Activated T-cell treated with anti-CD3 and anti-CD28 coated beads, Interleukin-2, amount 50 U/mL, for 72 hours (primary cell): Measurements from ENCODE around the gene IL10RA. TPM values are rescaled to one million over a fixed set of nuclear protein-coding genes. Genes with fewer than 3 reads are reported as not detected.

Experiments
- ATAC-seq, 2 donors: fragments of 150-1000 bp; cut with Tn5 transposase; replicated peaks in 1 of 2; 2 replicates each; pipeline ENCODE4 v1.10.0; 2021; ENCODE audit warnings: moderate library complexity in 2 of 2, mild to moderate bottlenecking in 1 of 2
- DNase-seq, 2 donors: peaks; one replicate each; pipeline ENCODE4 v3.0.0; 2021 to 2022; ENCODE audit warnings: mixed read lengths in 1 of 2
- H3K27ac Mint-ChIP-seq: one replicate; pipeline ENCODE4 v1.8.0; 2022; ENCODE audit warnings: mild to moderate bottlenecking, moderate library complexity, mixed read lengths
- H3K27me3 Mint-ChIP-seq: one replicate; pipeline ENCODE4 v1.8.0; 2022; ENCODE audit warnings: low read depth, mixed read lengths
- H3K36me3 Mint-ChIP-seq, 2 donors: one replicate each; pipeline ENCODE4 v1.8.0; 2022; ENCODE audit warnings: mixed read lengths in 2 of 2, mild to moderate bottlenecking in 1 of 2; ENCODE audit not compliant: insufficient read depth in 2 of 2
- H3K4me1 Mint-ChIP-seq: one replicate; pipeline ENCODE4 v1.8.0; 2022; ENCODE audit warnings: low read depth, mixed read lengths
- H3K4me3 Mint-ChIP-seq, 2 donors: one replicate each; pipeline ENCODE4 v1.8.0; 2022; ENCODE audit warnings: mild to moderate bottlenecking in 2 of 2, mixed read lengths in 2 of 2, moderate library complexity in 2 of 2
- H3K9me3 Mint-ChIP-seq, 2 donors: one replicate each; pipeline ENCODE4 v1.8.0; 2022; ENCODE audit warnings: mixed read lengths in 2 of 2
- total RNA-seq, 2 donors: library from RNA; stranded (reverse); gene quantifications; one replicate each; pipeline ENCODE4 v1.2.3, GENCODE V29; 2022

Gene IL10RA
- total RNA-seq, 2 donors from 2014 or later, result 79.6 to 123 TPM

- H3K4me3 Mint-ChIP-seq, result peak overlapping the region in 1 of 2 donors; percentile 16
- DNase-seq, result no peak
- peaks cover 10 to 14% of the 10 kb centered on the region in 2 donors for H3K9me3 Mint-ChIP-seq
- H3K4me1 Mint-ChIP-seq, result peaks cover 93% of the 10 kb centered on the region
- peak overlapping the region; percentile 90 for H3K27ac Mint-ChIP-seq
- H3K36me3 Mint-ChIP-seq, result peaks cover 31 to 43% of the 10 kb centered on the region in 2 donors
- no peak for ATAC-seq
- no peaks in the 10 kb centered on the region for H3K27me3 Mint-ChIP-seq
These were observed 13.3 kb downstream of the IL10RA start for GRCh38 chr11:117999354-117999993.

GRCh38 chr11:118000067-118000849 lies 14.1 kb downstream of the IL10RA start:
- DNase-seq, result no peak
- Mint-ChIP-seq H3K4me3 (peak overlapping the region in 1 of 2 donors; percentile 16), H3K4me1 (peaks cover 95% of the 10 kb centered on the region), H3K27ac (peak overlapping the region; percentile 90), H3K27me3 (no peaks in the 10 kb centered on the region), H3K9me3 (peaks cover 10 to 14% of the 10 kb centered on the region in 2 donors), H3K36me3 (peaks cover 29 to 43% of the 10 kb centered on the region in 2 donors)
- ATAC-seq, result no peak

DNA sequence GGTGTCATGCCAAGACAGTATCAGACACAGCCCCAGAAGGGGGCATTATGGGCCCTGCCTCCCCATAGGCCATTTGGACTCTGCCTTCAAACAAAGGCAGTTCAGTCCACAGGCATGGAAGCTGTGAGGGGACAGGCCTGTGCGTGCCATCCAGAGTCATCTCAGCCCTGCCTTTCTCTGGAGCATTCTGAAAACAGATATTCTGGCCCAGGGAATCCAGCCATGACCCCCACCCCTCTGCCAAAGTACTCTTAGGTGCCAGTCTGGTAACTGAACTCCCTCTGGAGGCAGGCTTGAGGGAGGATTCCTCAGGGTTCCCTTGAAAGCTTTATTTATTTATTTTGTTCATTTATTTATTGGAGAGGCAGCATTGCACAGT lies 14.6 kb downstream of the IL10RA start:
- Mint-ChIP-seq H3K4me1 (peaks cover 95% of the 10 kb centered on the region), H3K36me3 (peaks cover 25 to 39% of the 10 kb centered on the region in 2 donors), H3K27me3 (no peaks in the 10 kb centered on the region), H3K4me3 (peak overlapping the region in 1 of 2 donors; percentile 96), H3K9me3 (peaks cover 10 to 14% of the 10 kb centered on the region in 2 donors), H3K27ac (peak overlapping the region; percentile 100)
- DNase-seq (peak in 1 of 2 donors; percentile 25), ATAC-seq (no peak)

GRCh38 chr11:118001494-118001971 lies 15.3 kb downstream of the IL10RA start:
- Mint-ChIP-seq H3K27ac (peak overlapping the region; percentile 100), H3K4me1 (peaks cover 98% of the 10 kb centered on the region), H3K36me3 (peaks cover 23 to 37% of the 10 kb centered on the region in 2 donors), H3K27me3 (no peaks in the 10 kb centered on the region), H3K4me3 (peak overlapping the region; percentile 72 to 96), H3K9me3 (peaks cover 10 to 14% of the 10 kb centered on the region in 2 donors)
- ATAC-seq (peak; percentile 12 to 18), DNase-seq (peak in 1 of 2 donors; percentile 38)

- Mint-ChIP-seq H3K27me3 (no peaks in the 10 kb centered on the region), H3K4me1 (peaks cover 99% of the 10 kb centered on the region), H3K9me3 (peaks cover 10 to 14% of the 10 kb centered on the region in 2 donors), H3K4me3 (peak overlapping the region; percentile 72 to 96), H3K36me3 (peaks cover 21 to 32% of the 10 kb centered on the region in 2 donors), H3K27ac (peak overlapping the region; percentile 100)
- DNase-seq (peak; percentile 76 to 83), ATAC-seq (peak; percentile 67 to 71)
These were observed 15.9 kb downstream of the IL10RA start for GRCh38 chr11:118002010-118002540.

DNA sequence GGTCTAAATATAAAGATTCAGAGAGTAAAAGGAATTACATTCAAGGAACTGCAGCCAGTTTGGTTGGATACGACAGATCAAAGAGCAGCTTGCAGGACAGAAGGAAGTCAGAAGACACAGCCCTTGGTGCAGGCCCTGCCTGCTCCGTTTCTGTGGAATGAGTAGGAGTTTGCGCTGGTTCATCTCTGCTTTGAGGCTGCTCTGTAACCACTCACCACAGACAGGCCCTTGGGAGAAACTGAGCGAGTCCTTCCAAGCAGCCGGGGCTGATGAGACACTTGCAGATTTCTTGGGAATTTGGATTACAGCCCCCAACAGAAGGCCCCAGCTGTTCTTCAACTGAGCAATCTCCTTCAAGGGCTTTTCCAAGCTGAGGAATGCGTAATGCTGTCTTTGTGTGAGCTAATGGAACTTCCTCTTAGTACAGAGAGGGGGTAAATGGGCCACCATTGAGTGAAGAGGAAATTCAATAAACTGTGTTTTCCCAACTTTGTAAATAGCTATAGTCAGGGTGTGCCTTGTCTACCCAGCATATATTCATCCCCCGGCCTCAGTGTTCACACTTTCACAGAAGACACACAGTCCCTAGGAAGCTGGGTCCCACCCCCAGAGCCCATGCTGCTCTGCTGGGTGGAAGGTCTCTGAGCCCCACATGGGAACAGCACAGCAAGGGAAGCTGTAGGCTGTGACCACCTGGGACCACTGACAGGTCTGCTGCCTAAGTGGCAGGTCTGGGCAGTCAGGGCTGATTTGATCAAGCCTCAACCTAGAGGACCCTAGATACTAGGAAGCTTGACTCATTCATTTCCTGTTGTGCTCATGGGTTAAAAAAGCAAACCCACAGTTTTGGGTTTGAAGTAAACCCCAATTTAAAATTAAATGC lies 16.6 kb downstream of the IL10RA start:
- Mint-ChIP-seq H3K4me1 (peaks cover 99% of the 10 kb centered on the region), H3K27me3 (no peaks in the 10 kb centered on the region), H3K27ac (peak overlapping the region; percentile 100), H3K36me3 (peaks cover 14 to 25% of the 10 kb centered on the region in 2 donors), H3K9me3 (peaks cover 6 to 8% of the 10 kb centered on the region in 2 donors), H3K4me3 (peak overlapping the region; percentile 72 to 96)
- ATAC-seq (peak; percentile 63 to 73), DNase-seq (peak; percentile 77 to 85)

DNA sequence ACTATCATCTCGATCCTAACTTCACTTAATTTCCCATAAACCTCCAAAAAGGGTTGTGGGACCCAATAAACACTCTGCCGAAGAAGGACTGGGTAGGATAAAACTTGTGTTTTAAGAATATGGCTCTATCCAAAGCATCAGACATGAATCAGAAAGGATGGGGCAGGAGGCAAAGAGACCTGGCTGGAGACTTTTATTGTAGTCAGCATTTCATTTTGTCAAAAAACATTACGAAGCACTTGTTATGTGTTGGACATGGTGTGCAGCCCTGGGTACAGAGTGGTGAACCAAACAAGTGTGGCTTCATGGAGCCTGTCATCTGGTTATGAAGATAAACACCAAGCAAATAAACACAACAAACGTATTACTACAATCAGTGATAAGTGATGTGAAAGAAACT lies 17.3 kb downstream of the IL10RA start:
- Mint-ChIP-seq H3K27me3 (no peaks in the 10 kb centered on the region), H3K4me1 (peaks cover 99% of the 10 kb centered on the region), H3K9me3 (peaks cover 6 to 8% of the 10 kb centered on the region in 2 donors), H3K4me3 (peak overlapping the region; percentile 72 to 96), H3K36me3 (peaks cover 14 to 22% of the 10 kb centered on the region in 2 donors), H3K27ac (peak overlapping the region; percentile 100)
- ATAC-seq (no peak), DNase-seq (peak in 1 of 2 donors; percentile 31)

DNA sequence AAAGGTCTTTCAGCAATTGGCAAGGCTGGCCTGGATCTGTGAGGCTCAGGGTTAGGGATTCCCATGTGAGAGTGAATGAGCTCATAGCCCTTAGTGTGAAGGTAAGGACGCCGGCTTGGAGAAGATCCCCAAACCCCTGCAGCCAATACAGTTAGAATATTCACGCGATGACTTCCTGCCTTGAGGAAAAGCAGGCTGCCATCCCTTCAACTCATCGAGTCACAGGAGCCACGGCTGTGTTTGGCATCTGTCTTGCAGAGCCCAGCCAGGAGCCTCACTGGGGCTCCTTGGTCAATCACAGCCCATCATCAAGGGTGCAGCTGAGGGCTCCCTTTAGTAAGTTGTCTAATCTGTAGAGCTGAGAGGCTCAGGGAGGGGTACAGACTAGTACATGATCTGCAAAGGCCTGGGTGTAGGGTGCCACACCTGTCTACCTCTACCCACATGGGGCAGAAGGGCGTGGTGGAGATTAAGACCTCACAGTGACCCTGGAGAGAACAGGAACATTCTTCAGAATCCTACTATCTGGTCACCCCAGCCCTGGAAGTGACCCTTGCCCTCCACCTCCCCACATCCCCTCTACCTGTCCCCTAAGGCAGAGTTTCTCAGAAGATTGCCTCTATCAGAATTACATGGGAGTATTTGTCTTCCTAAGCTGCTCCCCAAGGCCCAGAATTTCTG lies 18.5 kb downstream of the IL10RA start:
- peak overlapping the region; percentile 72 to 96 for H3K4me3 Mint-ChIP-seq
- no peaks in the 10 kb centered on the region for H3K27me3 Mint-ChIP-seq
- no peak for ATAC-seq
- peaks cover 6 to 8% of the 10 kb centered on the region in 2 donors for H3K9me3 Mint-ChIP-seq
- peaks cover 99% of the 10 kb centered on the region for H3K4me1 Mint-ChIP-seq
- peak in 1 of 2 donors; percentile 12 for DNase-seq
- H3K36me3 Mint-ChIP-seq, result peaks cover 10 to 18% of the 10 kb centered on the region in 2 donors
- H3K27ac Mint-ChIP-seq, result peak overlapping the region; percentile 100

GRCh38 chr11:118005224-118006152 lies 19.3 kb downstream of the IL10RA start:
- Mint-ChIP-seq H3K4me3 (peak overlapping the region in 1 of 2 donors; percentile 26), H3K4me1 (peaks cover 98% of the 10 kb centered on the region), H3K36me3 (peaks cover 10% of the 10 kb centered on the region in 2 donors), H3K9me3 (peaks cover 6 to 8% of the 10 kb centered on the region in 2 donors), H3K27ac (peak overlapping the region; percentile 62), H3K27me3 (no peaks in the 10 kb centered on the region)
- no peak for ATAC-seq
- peak in 1 of 2 donors; percentile 6 for DNase-seq

DNA sequence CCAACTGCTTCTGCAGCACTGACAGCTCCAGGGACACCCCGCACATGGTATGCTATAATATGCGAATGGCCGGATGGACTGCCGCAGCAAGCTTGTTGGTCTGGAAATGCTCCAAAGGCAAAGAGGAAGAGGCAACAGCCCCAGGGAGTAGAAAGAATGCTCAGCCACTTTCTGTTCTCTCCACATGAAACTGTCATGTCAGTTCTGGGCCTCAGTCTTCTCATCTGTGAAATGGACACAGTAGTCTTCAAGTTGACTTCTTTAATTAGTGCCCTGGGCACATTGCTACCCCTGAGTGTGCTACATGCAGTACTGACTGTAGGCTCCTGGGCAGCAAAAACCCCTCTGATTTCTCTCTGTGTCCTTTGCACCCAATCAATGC lies 19.9 kb downstream of the IL10RA start:
- Mint-ChIP-seq H3K4me3 (peak overlapping the region in 1 of 2 donors; percentile 21), H3K36me3 (peaks cover 10% of the 10 kb centered on the region in 2 donors), H3K4me1 (peaks cover 98% of the 10 kb centered on the region), H3K9me3 (peaks cover 6 to 8% of the 10 kb centered on the region in 2 donors), H3K27me3 (no peaks in the 10 kb centered on the region), H3K27ac (peak overlapping the region; percentile 52)
- DNase-seq (no peak), ATAC-seq (no peak)

GRCh38 chr11:118007040-118007439 lies 20.8 kb downstream of the IL10RA start:
- Mint-ChIP-seq H3K4me1 (peaks cover 98% of the 10 kb centered on the region), H3K27me3 (no peaks in the 10 kb centered on the region), H3K27ac (peak overlapping the region; percentile 32), H3K9me3 (peaks cover 6 to 8% of the 10 kb centered on the region in 2 donors), H3K36me3 (peaks cover 6 to 10% of the 10 kb centered on the region in 2 donors), H3K4me3 (peak overlapping the region; percentile 50 to 81)
- DNase-seq, result peak in 1 of 2 donors; percentile 4
- no peak for ATAC-seq
